HG02798 (cell line): ENCODE measurements around the gene TMEM175.
"Not testable (repeated sequence)": the region's sequence is repeated elsewhere in the genome, so short reads cannot be mapped to it uniquely, and the experiment has no call there.

Experiments
- ATAC-seq: cut with Tn5 transposase; IDR thresholded peaks from one replicate; pipeline ENCODE4 v1.9.1; 2021; ENCODE audit warnings: mild to moderate bottlenecking; ENCODE audit not compliant: unreplicated experiment, poor library complexity

The TMEM175 gene

DNA sequence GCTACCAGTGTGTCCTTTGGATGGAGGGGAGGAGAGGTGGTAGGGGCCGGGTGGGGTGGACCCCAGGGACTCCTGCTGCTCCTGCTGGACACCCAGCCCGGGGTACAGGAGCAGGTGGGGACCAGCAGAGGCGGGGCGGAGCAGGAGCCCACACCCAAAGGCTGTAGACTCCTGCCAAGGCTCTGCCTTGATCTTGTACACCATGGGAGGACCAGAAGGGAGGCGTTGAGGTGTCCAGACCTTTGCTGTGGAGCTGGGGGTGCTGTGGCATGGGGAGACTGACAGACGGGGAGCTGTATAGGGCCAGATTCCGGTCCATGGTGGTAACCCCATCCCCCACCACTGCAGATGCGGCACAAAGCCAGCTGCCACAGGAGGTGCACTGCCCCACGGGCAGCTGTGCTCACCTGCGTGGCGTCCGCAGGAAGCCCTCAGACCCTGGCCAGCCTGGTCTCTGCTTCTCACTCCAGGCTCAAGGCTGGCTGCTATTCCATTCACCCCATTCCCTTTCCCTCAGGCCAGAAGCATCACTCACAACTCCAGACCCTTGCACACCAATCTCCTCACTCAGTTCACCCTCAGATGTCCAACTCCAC is 65.9 kb downstream of the TMEM175 start:
- no peak for ATAC-seq

DNA sequence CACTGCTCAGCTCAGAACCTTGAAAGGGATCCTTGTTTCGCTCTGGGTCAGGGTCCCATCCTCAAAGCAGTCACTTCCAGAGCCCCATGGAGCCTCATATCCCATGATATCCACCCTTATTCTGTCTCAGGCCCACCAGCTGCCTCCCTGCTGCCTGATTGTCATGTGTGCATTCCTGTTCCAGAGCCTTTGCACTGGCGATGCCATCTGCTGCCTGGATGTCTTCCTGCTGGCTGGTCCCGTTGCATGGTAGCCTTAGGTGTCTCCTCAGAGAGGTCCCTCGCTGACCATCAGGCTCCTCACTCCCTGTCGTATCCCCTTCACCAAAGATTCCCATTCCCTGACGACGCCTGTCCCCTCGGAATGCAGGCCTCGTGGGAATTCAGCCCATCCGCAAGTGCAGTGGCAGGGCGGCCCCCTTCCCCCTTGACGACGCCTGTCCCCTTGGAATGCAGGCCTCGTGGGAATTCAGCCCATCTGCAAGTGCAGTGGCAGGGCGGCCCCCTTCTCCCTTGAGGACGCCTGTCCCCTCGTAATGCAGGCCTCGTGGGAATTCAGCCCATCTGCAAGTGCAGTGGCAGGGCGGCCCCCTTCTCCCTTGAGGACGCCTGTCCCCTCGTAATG is 67.1 kb downstream of the TMEM175 start:
- not testable (repeated sequence) for ATAC-seq

DNA sequence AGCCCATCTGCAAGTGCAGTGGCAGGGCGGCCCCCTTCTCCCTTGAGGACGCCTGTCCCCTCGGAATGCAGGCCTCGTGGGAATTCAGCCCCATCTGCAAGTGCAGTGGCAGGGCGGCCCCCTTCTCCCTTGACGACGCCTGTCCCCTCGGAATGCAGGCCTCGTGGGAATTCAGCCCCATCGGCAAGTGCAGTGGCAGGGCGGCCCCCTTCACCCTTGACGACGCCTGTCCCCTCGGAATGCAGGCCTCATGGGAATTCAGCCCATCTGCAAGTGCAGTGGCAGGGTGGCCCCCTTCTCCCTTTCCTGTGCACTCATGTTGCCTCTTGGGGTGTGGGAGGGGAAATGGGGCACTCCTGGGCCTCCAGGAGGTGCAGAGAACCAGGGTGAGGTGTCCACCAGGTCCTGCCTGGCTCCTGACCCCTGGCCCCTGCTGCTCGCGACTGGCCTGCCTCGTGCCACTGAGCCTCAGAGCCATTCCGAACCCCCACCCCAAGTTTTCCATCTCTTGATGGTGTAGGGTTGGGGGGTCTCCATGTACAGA is 67.7 kb downstream of the TMEM175 start:
- ATAC-seq: no peak

DNA sequence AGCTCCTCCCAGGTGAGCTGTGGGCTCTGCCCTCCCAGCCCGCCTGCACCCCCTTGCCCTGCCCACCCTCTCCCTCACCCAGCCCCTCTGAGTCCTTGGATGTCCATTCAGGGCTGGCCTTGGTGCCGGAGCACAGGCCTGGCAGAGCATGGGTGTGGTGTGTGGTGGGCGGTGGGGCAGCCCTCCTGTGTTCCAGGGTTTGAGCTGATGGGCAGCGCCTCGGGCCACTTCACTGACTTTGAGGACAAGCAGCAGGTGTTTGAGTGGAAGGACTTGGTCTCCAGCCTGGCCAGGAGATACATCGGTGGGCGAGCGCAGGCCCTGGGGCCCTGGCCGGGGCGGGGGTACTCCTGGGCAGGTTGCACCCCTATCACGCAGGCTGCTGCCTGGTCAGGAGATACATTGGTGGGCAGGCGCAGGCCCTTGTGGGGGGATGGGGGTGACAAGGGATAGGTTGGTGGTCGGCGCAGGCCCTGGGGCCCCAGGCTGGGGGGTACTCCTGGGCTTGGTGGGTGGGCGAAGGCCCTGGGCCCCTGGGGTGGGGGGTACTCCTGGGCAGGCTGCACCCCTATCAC is 68.5 kb downstream of the TMEM175 start:
- no peak for ATAC-seq

DNA sequence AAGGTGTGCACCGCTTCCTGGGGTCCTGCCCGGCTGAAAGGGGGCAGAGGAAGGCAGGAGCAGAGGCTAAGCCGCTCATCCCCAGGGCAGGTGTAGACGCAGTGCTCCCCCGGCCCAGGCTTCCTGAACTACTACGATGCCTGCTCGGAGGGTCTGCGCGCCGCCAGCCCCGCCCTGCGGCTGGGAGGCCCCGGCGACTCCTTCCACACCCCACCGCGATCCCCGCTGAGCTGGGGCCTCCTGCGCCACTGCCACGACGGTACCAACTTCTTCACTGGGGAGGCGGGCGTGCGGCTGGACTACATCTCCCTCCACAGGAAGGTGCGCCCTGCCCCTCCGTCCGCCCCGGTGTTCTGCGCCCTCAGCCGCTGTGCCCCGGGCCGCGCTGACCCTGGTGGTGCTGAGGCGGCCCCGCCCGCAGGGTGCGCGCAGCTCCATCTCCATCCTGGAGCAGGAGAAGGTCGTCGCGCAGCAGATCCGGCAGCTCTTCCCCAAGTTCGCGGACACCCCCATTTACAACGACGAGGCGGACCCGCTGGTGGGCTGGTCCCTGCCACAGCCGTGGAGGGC is 69.4 kb downstream of the TMEM175 start:
- ATAC-seq: no peak

DNA sequence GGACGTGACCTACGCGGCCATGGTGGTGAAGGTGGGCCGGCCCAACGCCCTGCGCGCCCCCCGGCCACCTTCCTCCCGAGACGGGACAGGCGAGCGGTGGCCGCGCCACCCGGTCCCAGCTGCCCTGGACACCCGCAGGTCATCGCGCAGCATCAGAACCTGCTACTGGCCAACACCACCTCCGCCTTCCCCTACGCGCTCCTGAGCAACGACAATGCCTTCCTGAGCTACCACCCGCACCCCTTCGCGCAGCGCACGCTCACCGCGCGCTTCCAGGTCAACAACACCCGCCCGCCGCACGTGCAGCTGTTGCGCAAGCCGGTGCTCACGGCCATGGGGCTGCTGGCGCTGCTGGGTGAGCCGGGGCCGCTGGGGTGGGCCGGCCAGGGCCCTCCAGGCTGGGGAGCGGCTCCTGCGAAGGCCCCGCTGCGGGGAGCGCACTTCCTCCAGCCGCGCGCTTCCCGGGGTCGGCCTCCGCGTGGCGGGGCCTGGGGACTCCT is 69.9 kb downstream of the TMEM175 start:
- no peak for ATAC-seq

DNA sequence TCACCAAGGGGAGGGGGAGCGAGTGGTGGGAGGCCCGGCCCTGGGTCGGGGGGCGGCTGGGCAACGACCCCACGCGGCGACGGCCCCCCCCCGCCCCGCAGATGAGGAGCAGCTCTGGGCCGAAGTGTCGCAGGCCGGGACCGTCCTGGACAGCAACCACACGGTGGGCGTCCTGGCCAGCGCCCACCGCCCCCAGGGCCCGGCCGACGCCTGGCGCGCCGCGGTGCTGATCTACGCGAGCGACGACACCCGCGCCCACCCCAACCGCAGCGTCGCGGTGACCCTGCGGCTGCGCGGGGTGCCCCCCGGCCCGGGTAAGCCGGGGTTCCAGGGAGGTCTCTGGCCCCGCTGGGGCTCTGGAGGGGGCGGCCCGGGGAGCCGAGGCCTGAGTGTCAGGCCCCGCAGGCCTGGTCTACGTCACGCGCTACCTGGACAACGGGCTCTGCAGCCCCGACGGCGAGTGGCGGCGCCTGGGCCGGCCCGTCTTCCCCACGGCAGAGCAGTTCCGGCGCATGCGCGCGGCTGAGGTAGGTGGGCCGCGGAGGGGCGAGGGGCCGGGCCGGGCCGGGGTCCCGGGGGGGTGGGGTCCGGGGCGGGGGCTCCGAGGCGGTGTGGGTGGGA is 70.5 kb downstream of the TMEM175 start:
- ATAC-seq: no peak

DNA sequence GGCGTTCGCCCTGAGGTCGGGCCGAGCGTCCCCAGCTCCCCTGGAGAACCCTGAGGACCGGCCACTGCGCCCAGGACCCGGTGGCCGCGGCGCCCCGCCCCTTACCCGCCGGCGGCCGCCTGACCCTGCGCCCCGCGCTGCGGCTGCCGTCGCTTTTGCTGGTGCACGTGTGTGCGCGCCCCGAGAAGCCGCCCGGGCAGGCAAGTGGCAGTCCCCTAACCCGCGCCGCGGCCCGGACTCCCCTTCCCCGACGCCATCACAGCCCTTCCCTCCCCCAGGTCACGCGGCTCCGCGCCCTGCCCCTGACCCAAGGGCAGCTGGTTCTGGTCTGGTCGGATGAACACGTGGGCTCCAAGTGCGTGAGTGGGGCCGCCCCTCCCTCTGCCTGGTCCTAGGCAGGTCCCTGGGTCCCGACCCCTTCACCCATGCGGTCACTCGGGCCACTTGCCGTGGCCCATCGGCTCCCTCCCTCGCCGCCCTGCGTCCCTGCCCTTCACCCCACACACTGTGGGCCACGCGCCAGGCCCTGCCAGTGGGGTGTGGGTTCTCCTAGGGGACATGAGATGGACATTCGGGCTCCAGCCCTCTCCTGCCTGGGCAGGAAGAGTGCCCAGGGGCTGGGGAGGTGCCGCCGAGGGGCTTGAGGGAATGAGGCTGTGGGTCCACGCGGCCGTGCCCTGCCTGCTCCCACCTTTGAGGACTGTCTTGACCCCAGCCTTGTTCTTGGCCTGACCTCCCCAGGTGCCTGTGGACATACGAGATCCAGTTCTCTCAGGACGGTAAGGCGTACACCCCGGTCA is 71.2 kb downstream of the TMEM175 start:
- ATAC-seq: no peak

DNA sequence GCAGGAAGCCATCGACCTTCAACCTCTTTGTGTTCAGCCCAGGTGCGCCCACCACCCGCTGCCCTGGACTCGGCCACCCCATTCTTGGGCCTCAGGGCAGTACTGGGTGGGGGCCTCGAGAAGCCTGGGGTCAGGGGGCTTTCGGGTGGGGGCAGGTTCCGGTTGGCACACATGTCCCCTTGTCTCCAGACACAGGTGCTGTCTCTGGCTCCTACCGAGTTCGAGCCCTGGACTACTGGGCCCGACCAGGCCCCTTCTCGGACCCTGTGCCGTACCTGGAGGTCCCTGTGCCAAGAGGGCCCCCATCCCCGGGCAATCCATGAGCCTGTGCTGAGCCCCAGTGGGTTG is 71.8 kb downstream of the TMEM175 start:
- ATAC-seq: no peak

DNA sequence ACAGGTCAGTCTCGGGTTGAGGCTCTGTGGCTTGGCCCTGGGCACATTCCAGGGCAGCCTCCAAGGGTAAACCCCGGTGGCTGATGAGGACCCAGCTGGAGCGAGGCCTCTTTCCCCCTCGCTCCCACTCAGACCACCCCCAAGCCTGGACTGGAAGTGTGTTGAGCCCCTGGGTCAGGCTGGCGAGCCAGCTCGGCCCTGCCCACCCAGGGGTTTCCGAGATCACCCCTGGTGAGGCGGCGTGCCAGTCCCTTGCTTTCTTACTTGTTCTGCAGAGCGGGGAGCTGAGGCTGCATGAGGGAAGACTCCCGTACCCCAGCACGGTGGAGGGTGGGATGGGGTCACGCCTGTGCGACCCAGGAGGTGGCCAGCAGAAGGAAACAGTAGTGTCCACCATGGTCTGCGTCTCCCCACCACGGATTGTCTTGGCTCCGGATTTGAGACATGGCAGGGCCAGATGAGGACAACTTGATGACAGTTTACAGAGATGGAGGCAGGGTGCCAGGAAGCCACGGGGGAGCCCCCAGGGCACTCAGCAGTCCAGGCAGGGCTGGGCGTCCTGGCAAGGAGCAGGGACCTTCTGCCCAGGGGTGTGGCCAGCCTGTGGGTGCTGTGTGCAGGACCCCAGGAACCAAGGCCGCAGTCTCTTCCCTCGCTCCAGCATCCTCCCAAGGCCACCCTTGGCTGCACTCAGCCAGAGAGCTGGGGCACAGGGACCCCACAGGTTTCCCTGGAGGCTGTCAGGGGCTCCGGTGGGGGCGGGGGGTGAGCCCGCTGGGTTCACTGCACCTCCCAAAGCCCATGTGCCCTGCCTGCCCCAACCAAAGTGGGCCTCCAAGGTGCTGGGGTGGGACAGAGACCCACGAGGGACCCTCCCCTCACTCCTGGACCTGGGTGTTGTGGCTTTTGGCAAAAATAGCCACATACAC is 72.6 kb downstream of the TMEM175 start:
- no peak for ATAC-seq

DNA sequence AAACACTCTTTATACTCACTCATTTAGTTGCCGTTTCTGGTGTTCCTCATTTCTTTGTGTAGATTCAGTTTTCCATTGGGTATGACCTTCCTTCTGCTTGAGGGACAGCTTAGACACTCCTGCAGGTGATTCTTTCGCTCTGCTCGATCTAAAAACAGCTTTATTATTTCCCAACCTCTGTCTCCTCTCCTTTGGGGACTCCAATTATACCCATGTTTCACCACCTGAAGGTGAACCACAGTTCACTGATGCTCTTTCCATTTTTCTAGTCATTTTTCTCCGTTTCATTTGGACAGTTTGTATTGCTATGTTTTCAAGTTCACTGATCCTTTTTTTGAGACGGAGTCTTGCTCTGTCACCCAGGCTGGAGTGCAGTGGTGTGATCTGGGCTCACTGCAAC is 74.6 kb downstream of the TMEM175 start:
- no peak for ATAC-seq
